Gastrocnemius medialis (tissue), 4 donors: ENCODE measurements around the gene SEC24D. TPM values are rescaled to one million over a fixed set of nuclear protein-coding genes. Genes with fewer than 3 reads are reported as not detected.

ENCODE experiments used
- ATAC-seq, 2 donors: fragments of 150-250 bp; one replicate each; pipeline ENCODE4 v1.9.1; 2016
- DNase-seq, 2 donors: peaks; one replicate each; pipeline ENCODE4 v3.0.0-alpha.2; 2019
- H3K27ac ChIP-seq, 4 donors: fragments of 200-600 bp; sonication (generic); 1 replicate in 1 of 4; 2 replicates in 3 of 4; pipeline ENCODE4 v1.5.1; 2016 to 2018; ENCODE audit warnings: mild to moderate bottlenecking in 2 of 4, moderate library complexity in 1 of 4
- H3K27me3 ChIP-seq, 3 donors: fragments of 200-600 bp; sonication (generic) in 2 of 3; 1 replicate in 1 of 3; 2 replicates in 2 of 3; pipeline versions ENCODE4 v1.5.1 to v1.6.0; 2016 to 2019; ENCODE audit warnings: mild to moderate bottlenecking in 1 of 3, moderate library complexity in 1 of 3
- H3K36me3 ChIP-seq, 2 donors: fragments of 200-600 bp; sonication (generic) in 1 of 2; one replicate each; pipeline ENCODE4 v1.5.1; 2017 to 2018
- H3K4me1 ChIP-seq, 2 donors: fragments of 200-600 bp; sonication (generic) in 1 of 2; one replicate each; pipeline ENCODE4 v1.5.1; 2016 to 2017; ENCODE audit warnings: mild to moderate bottlenecking in 2 of 2
- H3K4me3 ChIP-seq, 4 donors: fragments of 200-600 bp; sonication (generic) in 3 of 4; 1 replicate in 1 of 4; 2 replicates in 3 of 4; pipeline ENCODE4 v1.5.1; 2016 to 2019; ENCODE audit warnings: mild to moderate bottlenecking in 2 of 4
- H3K9me3 ChIP-seq, 3 donors: fragments of 200-600 bp; sonication (generic) in 2 of 3; 1 replicate in 1 of 3; 2 replicates in 2 of 3; pipeline ENCODE4 v1.5.1; 2016 to 2019
- CTCF ChIP-seq, 5 experiments: fragments of 450-650 bp in 3 of 5; fragments of 200-600 bp in 2 of 5; sonication (generic) in 2 of 5; IDR thresholded peaks in 4 of 5; conservative IDR thresholded peaks in 1 of 5; 1 replicate in 4 of 5; 2 replicates in 1 of 5; pipeline ENCODE4 v1.5.1; 2016 to 2019; ENCODE audit warnings: antibody characterized with exemption in 5 of 5, mild to moderate bottlenecking in 3 of 5, moderate library complexity in 3 of 5
- POLR2A ChIP-seq, 2 donors: fragments of 450-650 bp; IDR thresholded peaks; one replicate each; pipeline ENCODE4 v1.6.1; 2017; ENCODE audit warnings: antibody characterized with exemption in 2 of 2, mild to moderate bottlenecking in 2 of 2, moderate library complexity in 2 of 2
- in situ Hi-C, 4 donors: fragments of 200-750 bp; cut with MboI; loops; one replicate each; pipeline versions ENCODE4 v1.15.0 to v1.8.0; 2017; ENCODE audit warnings: low sequenced_read_pairs in 4 of 4
- intact Hi-C: fragments of 100-400 bp; cut with DNase I; formaldehyde crosslinking; loops from one replicate; pipeline ENCODE4 v1.15.1; 2023; ENCODE audit warnings: low total_unique reads
- total RNA-seq, 4 donors: library from RNA; depleted of rRNA; stranded (reverse); fragments of >200 nt; gene quantifications; one replicate each; pipeline versions ENCODE4 v1.1.0 to v1.2.3, GENCODE V29; 2016

SEC24D gene
- total RNA-seq, 4 donors from 2014 or later, result 8.9 to 16.2 (median 10.4) TPM

- ATAC-seq (no peak), DNase-seq (no peak)
- Histone ChIP-seq H3K4me3 (no peak overlapping the region), H3K27me3 (no peaks in the 10 kb centered on the region), H3K9me3 (no peaks in the 10 kb centered on the region), H3K36me3 (peaks cover 0 to 44% of the 10 kb centered on the region in 2 donors), H3K27ac (no peak overlapping the region), H3K4me1 (peaks cover 6 to 11% of the 10 kb centered on the region in 2 donors)
- intact Hi-C loops (no loop called here), in situ Hi-C loops (no loop called here)
- TF ChIP-seq CTCF (IDR thresholded peaks at IDR 0.05 in 4 of 5, conservative IDR thresholded peaks at IDR 0.05 in 1 of 5) (no peak), POLR2A (IDR thresholded peaks at IDR 0.05) (no peak)
Observed at GRCh38 chr4:118803253-118803652, 32.7 kb downstream of the SEC24D start.

GRCh38 chr4:118801895-118802575 is 33.9 kb downstream of the SEC24D start:
- TF ChIP-seq CTCF (IDR thresholded peaks at IDR 0.05 in 4 of 5, conservative IDR thresholded peaks at IDR 0.05 in 1 of 5), result no peak
- Histone ChIP-seq H3K27me3 (no peaks in the 10 kb centered on the region), H3K4me3 (no peak overlapping the region), H3K4me1 (peaks cover 6 to 11% of the 10 kb centered on the region in 2 donors), H3K9me3 (no peaks in the 10 kb centered on the region), H3K36me3 (peaks cover 3 to 45% of the 10 kb centered on the region in 2 donors), H3K27ac (peak overlapping the region in 2 of 4 donors; percentile 4 to 16)
- DNase-seq (no peak), ATAC-seq (peak in 1 of 2 donors; percentile 90)
- intact Hi-C loops (no loop called here), in situ Hi-C loops (no loop called here)

- Histone ChIP-seq H3K27me3 (no peaks in the 10 kb centered on the region), H3K36me3 (peaks cover 5 to 40% of the 10 kb centered on the region in 2 donors), H3K27ac (no peak overlapping the region), H3K4me3 (no peak overlapping the region), H3K9me3 (no peaks in the 10 kb centered on the region), H3K4me1 (peaks cover 6 to 11% of the 10 kb centered on the region in 2 donors)
- ATAC-seq (no peak), DNase-seq (no peak)
- no peak for TF ChIP-seq POLR2A (IDR thresholded peaks at IDR 0.05)
- TF ChIP-seq CTCF (IDR thresholded peaks at IDR 0.05 in 4 of 5, conservative IDR thresholded peaks at IDR 0.05 in 1 of 5), result no peak
- in situ Hi-C loops (no loop called here), intact Hi-C loops (no loop called here)
Observed at GRCh38 chr4:118799231-118799942, 36.5 kb downstream of the SEC24D start.

GRCh38 chr4:118798658-118799057 is 37.3 kb downstream of the SEC24D start:
- Histone ChIP-seq H3K4me1 (peaks cover 6 to 11% of the 10 kb centered on the region in 2 donors), H3K27me3 (no peaks in the 10 kb centered on the region), H3K9me3 (no peaks in the 10 kb centered on the region), H3K27ac (no peak overlapping the region), H3K4me3 (no peak overlapping the region), H3K36me3 (peaks cover 5 to 40% of the 10 kb centered on the region in 2 donors)
- no peak for ATAC-seq
- in situ Hi-C loops, result no loop called here
- intact Hi-C loops, result no loop called here
- DNase-seq, result no peak
- no peak for TF ChIP-seq CTCF (IDR thresholded peaks at IDR 0.05 in 4 of 5, conservative IDR thresholded peaks at IDR 0.05 in 1 of 5)
- no peak for TF ChIP-seq POLR2A (IDR thresholded peaks at IDR 0.05)
